ENCODE measurements around the gene CFD.

- no peak for TF ChIP-seq CTCF (IDR thresholded peaks at IDR 0.05)
- TF ChIP-seq POLR2A (IDR thresholded peaks at IDR 0.05) = no peak
Observed at GRCh38 chr19:881385-882071, 22.1 kb downstream of the CFD start.
